PC-9 (cell line): ENCODE data around the gene PDE6B. TPM values are rescaled to one million over a fixed set of nuclear protein-coding genes. Genes with fewer than 3 reads are reported as not detected.

Experiments
- BruUV-seq: library from RNA; stranded (reverse); fragments of 400-500 nt; replicated peaks from 2 replicates; lab custom pipeline; 2021; lab: Mats Ljungman, UMichigan
- CTCF ChIA-PET: fragments of 300-600 bp; sonication (Branson Sonifier 250); formaldehyde crosslinking; loops from one replicate; lab custom pipeline; 2022; ENCODE audit warnings: antibody characterized with exemption; lab: Charles Lee
- POLR2A ChIA-PET: fragments of 300-600 bp; sonication (Branson Sonifier 250); formaldehyde crosslinking; loops from one replicate; lab custom pipeline; 2022; ENCODE audit warnings: antibody characterized with exemption; ENCODE audit not compliant: unreplicated experiment; lab: Charles Lee
- DNase-seq, 2 experiments: peaks; one replicate each; pipeline versions ENCODE4 v3.0.0 to v3.0.0-alpha.2; 2015 to 2022; ENCODE audit warnings: mixed read lengths in 1 of 2
- H2AFZ ChIP-seq: fragments of 200-600 bp; sonication (generic); 2 replicates; pipeline ENCODE4 v1.8.1; 2017; ENCODE audit warnings: antibody characterized with exemption
- H3F3A ChIP-seq: fragments of 200-600 bp; sonication (generic); 2 replicates; pipeline ENCODE4 v1.8.1; 2017; ENCODE audit warnings: antibody characterized with exemption, mild to moderate bottlenecking, low read depth; ENCODE audit not compliant: insufficient read depth
- H3K27ac ChIP-seq: fragments of 200-600 bp; sonication (generic); 2 replicates; pipeline ENCODE4 v1.6.1; 2016; ENCODE audit warnings: mixed run types
- H3K27me3 ChIP-seq: fragments of 200-600 bp; sonication (generic); 2 replicates; pipeline ENCODE4 v1.6.1; 2016; ENCODE audit warnings: low read depth, mixed run types; ENCODE audit not compliant: insufficient read depth
- H3K36me3 ChIP-seq: fragments of 200-600 bp; sonication (generic); 2 replicates; pipeline ENCODE4 v1.6.1; 2016; ENCODE audit warnings: low read depth, mixed run types
- H3K4me1 ChIP-seq: fragments of 200-600 bp; sonication (generic); replicated peaks from 2 replicates; pipeline ENCODE4 v1.6.1; 2016; ENCODE audit warnings: mixed run types; ENCODE audit not compliant: insufficient read depth
- H3K4me2 ChIP-seq: fragments of 200-600 bp; sonication (generic); 2 replicates; pipeline ENCODE4 v1.6.1; 2017; ENCODE audit warnings: mixed run types
- H3K4me3 ChIP-seq: fragments of 200-600 bp; sonication (generic); 2 replicates; pipeline ENCODE4 v1.6.1; 2016; ENCODE audit warnings: mixed run types
- H3K79me2 ChIP-seq: fragments of 200-600 bp; sonication (generic); 2 replicates; pipeline ENCODE4 v1.6.1; 2017; ENCODE audit warnings: low read depth, mixed run types
- H3K9me2 ChIP-seq: fragments of 200-600 bp; sonication (generic); 2 replicates; pipeline ENCODE4 v1.8.1; 2017; ENCODE audit warnings: mild to moderate bottlenecking; ENCODE audit not compliant: insufficient read depth
- H3K9me3 ChIP-seq: fragments of 200-600 bp; sonication (generic); 2 replicates; pipeline ENCODE4 v1.8.1; 2016; ENCODE audit warnings: low read depth; ENCODE audit not compliant: insufficient read depth
- H4K20me1 ChIP-seq: fragments of 200-600 bp; sonication (generic); 2 replicates; pipeline ENCODE4 v1.8.1; 2017; ENCODE audit not compliant: insufficient read depth
- EZH2 ChIP-seq: fragments of 200-600 bp; sonication (generic); IDR thresholded peaks from 2 replicates; pipeline ENCODE4 v1.8.0; 2017; ENCODE audit warnings: antibody characterized with exemption, low read depth
- intact Hi-C: fragments of 100-400 bp; cut with micrococcal nuclease; formaldehyde crosslinking; loops from one replicate; pipeline ENCODE4 v1.10.0; 2022; ENCODE audit not compliant: unreplicated experiment
- total RNA-seq: library from RNA; stranded (reverse); gene quantifications from 2 replicates; pipeline ENCODE4 v1.2.3, GENCODE V29; 2021
- TF ChIP-seq, protein P1 (sequence below): fragments of 200-600 bp; sonication (generic); conservative IDR thresholded peaks from 2 replicates; pipeline ENCODE4 v1.6.1; 2017; ENCODE audit warnings: mixed run types, antibody characterized with exemption, mild to moderate bottlenecking, moderate library complexity

PDE6B gene
- total RNA-seq, 1 experiment from 2014 or later, result 5.9 TPM

DNA sequence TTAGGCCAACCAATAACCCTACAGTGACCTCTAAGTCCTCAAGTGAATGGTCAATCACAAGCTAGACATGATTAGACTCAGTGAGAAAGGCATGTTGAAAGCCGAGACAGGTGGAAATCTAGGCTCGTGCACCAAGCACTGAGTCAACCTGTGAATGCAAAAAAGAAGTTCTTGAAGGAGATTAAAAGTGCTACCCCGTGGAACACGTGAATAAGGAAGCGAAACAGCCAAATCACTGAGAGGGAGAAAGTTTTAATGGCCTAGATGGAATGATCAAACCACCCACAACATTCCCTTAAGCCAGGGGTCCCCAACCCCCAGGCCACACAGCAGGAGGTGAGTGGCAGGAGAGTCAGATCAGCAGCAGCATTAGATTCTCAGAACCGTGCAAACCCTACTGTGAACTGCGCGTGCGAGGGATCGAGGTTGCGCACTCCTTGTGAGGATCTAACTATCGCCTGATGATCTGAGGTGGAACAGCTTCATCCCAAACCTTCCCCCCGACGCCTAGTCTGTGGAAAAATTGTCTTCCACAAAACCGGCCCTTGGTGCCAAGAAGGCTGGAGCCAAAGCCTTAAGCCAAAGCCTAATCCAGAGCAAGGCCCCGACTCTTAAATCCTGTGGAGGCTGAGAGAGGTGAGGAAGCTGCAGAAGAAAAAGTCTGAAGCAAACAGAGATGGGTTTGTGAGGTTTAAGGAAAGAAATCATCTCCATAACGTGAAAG is 19.5 kb upstream of the PDE6B start:
- Histone ChIP-seq H3K79me2 (no peaks in the 10 kb centered on the region), H4K20me1 (peaks cover 5% of the 10 kb centered on the region; the same call in 1 of the 2 replicates), H3K9me2 (no peaks in the 10 kb centered on the region), H3F3A (peaks cover 17% of the 10 kb centered on the region), H3K4me1 (peaks cover 14% of the 10 kb centered on the region), H3K4me2 (no peak overlapping the region), H3K9me3 (no peaks in the 10 kb centered on the region), H2AFZ (no peak overlapping the region), H3K27ac (no peak overlapping the region), H3K4me3 (no peak overlapping the region), H3K27me3 (peaks cover 62% of the 10 kb centered on the region), H3K36me3 (no peaks in the 10 kb centered on the region)
- TF ChIP-seq, protein P1, sequence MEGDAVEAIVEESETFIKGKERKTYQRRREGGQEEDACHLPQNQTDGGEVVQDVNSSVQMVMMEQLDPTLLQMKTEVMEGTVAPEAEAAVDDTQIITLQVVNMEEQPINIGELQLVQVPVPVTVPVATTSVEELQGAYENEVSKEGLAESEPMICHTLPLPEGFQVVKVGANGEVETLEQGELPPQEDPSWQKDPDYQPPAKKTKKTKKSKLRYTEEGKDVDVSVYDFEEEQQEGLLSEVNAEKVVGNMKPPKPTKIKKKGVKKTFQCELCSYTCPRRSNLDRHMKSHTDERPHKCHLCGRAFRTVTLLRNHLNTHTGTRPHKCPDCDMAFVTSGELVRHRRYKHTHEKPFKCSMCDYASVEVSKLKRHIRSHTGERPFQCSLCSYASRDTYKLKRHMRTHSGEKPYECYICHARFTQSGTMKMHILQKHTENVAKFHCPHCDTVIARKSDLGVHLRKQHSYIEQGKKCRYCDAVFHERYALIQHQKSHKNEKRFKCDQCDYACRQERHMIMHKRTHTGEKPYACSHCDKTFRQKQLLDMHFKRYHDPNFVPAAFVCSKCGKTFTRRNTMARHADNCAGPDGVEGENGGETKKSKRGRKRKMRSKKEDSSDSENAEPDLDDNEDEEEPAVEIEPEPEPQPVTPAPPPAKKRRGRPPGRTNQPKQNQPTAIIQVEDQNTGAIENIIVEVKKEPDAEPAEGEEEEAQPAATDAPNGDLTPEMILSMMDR, result no peak
- TF ChIP-seq EZH2, result no peak
- POLR2A ChIA-PET, result interaction anchor here (0.6 kb wide), 1 partner anchor 9 kb away, joined by 3 read pairs; no protein-coding TSS in a partner anchor
- intact Hi-C loops, result loop anchor here (10.0 kb wide), 1 partner anchor 139 kb away; no protein-coding TSS in a partner anchor
- CTCF ChIA-PET, result no interaction called here
- no peak for DNase-seq
- no TSS peak for BruUV-seq

DNA sequence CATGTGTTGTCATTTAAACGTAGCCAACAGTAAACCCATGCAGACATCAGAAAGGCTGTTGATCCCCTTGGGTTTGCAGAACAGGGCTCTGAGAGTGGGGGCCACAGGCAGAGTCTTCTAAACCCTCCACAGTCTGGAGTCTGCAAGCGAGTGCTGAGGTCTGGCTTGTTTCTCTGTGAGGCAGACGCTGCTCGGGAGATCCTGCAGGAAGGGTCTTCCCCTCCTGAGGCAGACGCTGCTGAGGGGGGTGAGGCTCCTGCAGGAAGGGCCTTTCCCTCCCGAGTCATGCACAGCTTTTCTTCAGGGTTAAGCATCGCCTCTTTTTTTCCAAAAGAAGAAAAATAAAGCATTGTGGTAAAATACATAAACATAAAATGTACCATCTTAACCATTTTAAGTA is 17.1 kb upstream of the PDE6B start:
- no peak overlapping the region for H3K4me2 ChIP-seq
- no TSS peak for BruUV-seq
- CTCF ChIA-PET, result no interaction called here
- H4K20me1 ChIP-seq, result peaks cover 5% of the 10 kb centered on the region; the same call in 1 of the 2 replicates
- DNase-seq, result no peak
- POLR2A ChIA-PET, result no interaction called here
- peaks cover 20% of the 10 kb centered on the region for H3F3A ChIP-seq
- H2AFZ ChIP-seq, result no peak overlapping the region
- intact Hi-C loops, result loop anchor here (10.0 kb wide), 1 partner anchor 137 kb away; no protein-coding TSS in a partner anchor
- H3K9me3 ChIP-seq, result no peaks in the 10 kb centered on the region
- no peaks in the 10 kb centered on the region for H3K36me3 ChIP-seq
- H3K27me3 ChIP-seq, result peaks cover 45% of the 10 kb centered on the region
- H3K4me1 ChIP-seq, result peaks cover 25% of the 10 kb centered on the region
- no peaks in the 10 kb centered on the region for H3K79me2 ChIP-seq
- TF ChIP-seq, protein P1, result no peak
- TF ChIP-seq EZH2, result no peak
- no peak overlapping the region for H3K27ac ChIP-seq
- H3K9me2 ChIP-seq, result no peaks in the 10 kb centered on the region
- no peak overlapping the region for H3K4me3 ChIP-seq

DNA sequence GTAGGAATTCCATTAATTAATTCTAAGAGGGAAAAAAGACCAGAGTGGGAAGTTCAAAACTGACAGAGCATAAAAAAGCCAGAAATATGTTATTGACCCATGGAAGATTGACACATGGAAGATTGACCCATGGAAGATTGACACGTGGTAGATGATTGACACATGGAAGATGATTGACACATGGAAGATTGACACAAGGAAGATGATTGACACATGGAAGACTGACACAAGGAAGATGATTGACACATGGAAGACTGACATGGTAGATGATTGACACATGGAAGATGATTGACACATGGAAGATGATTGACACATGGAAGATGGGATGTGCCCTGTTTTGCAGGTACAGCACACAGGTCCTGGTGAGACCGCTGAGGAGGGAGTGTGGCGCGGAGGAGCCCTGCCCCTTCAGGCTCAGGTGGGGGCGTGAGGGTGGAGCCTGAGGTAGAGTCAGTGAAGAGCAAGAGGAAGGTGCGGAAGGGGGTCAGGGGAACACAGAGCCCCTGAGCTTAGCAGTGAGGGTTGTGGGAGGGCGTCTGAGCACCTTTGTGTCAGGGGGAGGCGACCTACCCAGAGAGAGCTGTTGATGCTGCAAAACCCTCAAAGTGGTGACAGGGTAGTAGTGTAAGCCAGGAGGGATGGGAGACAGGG is 15.8 kb upstream of the PDE6B start:
- Histone ChIP-seq H3K9me3 (no peaks in the 10 kb centered on the region), H3K4me3 (no peak overlapping the region), H3K9me2 (no peaks in the 10 kb centered on the region), H3F3A (peaks cover 20% of the 10 kb centered on the region), H3K27ac (no peak overlapping the region), H3K4me1 (peaks cover 25% of the 10 kb centered on the region), H3K4me2 (no peak overlapping the region), H3K79me2 (no peaks in the 10 kb centered on the region), H3K27me3 (peaks cover 49% of the 10 kb centered on the region), H3K36me3 (no peaks in the 10 kb centered on the region), H2AFZ (no peak overlapping the region), H4K20me1 (peaks cover 5% of the 10 kb centered on the region; the same call in 1 of the 2 replicates)
- BruUV-seq, result no TSS peak
- DNase-seq, result peak in 1 of 2 experiments; percentile 26
- POLR2A ChIA-PET, result no interaction called here
- TF ChIP-seq EZH2, result no peak
- TF ChIP-seq, protein P1, result no peak
- CTCF ChIA-PET, result no interaction called here
- intact Hi-C loops, result loop anchor here (10.0 kb wide), 2 partner anchors 135 to 375 kb away; partner anchors contain the start of gene IDUA
